Mesodermal cell (in vitro differentiated cells): ENCODE data around the gene MKRN1.

Source experiments
- H3K27ac ChIP-seq: 2 replicates; pipeline ENCODE4 v1.7.0; 2013; ENCODE audit warnings: mild to moderate bottlenecking, low read depth, low read length, moderate library complexity; ENCODE audit not compliant: severe bottlenecking
- H3K36me3 ChIP-seq: 2 replicates; pipeline ENCODE4 v1.7.1; 2013; ENCODE audit warnings: mild to moderate bottlenecking, low read length, moderate library complexity; ENCODE audit not compliant: control insufficient read depth, insufficient read depth
- H3K4me1 ChIP-seq: one replicate; pipeline ENCODE4 v1.7.1; 2013; ENCODE audit warnings: mild to moderate bottlenecking, low read length; ENCODE audit not compliant: insufficient read depth, control insufficient read depth, poor library complexity, severe bottlenecking
- H3K4me3 ChIP-seq: 2 replicates; pipeline ENCODE4 v1.7.0; 2013; ENCODE audit warnings: low read length, control low read depth, mild to moderate bottlenecking; ENCODE audit not compliant: insufficient read depth, poor library complexity, severe bottlenecking; ENCODE audit errors: extremely low read depth
- H3K9me3 ChIP-seq: 2 replicates; pipeline ENCODE4 v1.7.1; 2013; ENCODE audit warnings: mild to moderate bottlenecking, low read length, moderate library complexity; ENCODE audit not compliant: control insufficient read depth
- WGBS, 2 experiments: methylation state at CpG; one replicate each; pipeline ENCODE4 v1.1.5; 2013; ENCODE audit warnings: missing lambda C conversion rate in 2 of 2; ENCODE audit not compliant: insufficient coverage in 2 of 2; 5-methylcytosine and 5-hydroxymethylcytosine counted together

Gene MKRN1

GRCh38 chr7:140484951-140485499, 5.7 kb upstream of the MKRN1 start:
- Histone ChIP-seq H3K36me3 (no peaks in the 10 kb centered on the region), H3K27ac (peak overlapping the region; percentile 53), H3K9me3 (no peaks in the 10 kb centered on the region), H3K4me1 (peaks cover 11% of the 10 kb centered on the region), H3K4me3 (no peak overlapping the region)
- WGBS, 2 experiments = 69 to 71% methylated on average over 2 to 3 of the region's 5 CpGs

- Histone ChIP-seq H3K9me3 (no peaks in the 10 kb centered on the region), H3K27ac (no peak overlapping the region), H3K4me1 (peaks cover 11% of the 10 kb centered on the region), H3K36me3 (no peaks in the 10 kb centered on the region), H3K4me3 (no peak overlapping the region)
- 83 to 93% methylated on average over 1 to 2 of the region's 3 CpGs for WGBS, 2 experiments
Observed at GRCh38 chr7:140484479-140484878, 5.2 kb upstream of the MKRN1 start.

GRCh38 chr7:140479739-140480084, 407 bp upstream of the MKRN1 start:
- Histone ChIP-seq H3K9me3 (no peaks in the 10 kb centered on the region), H3K36me3 (no peaks in the 10 kb centered on the region), H3K27ac (no peak overlapping the region), H3K4me1 (peaks cover 4% of the 10 kb centered on the region), H3K4me3 (peak overlapping the region; percentile 95)
- WGBS, 2 experiments = 25% methylated on average over 2 of the region's 2 CpGs; no CpG with 5 or more reads in 1 of the 2 experiments

GRCh38 chr7:140478246-140479061, 851 bp downstream of the MKRN1 start:
- 0% methylated on average over 52 to 54 of the region's 69 CpGs for WGBS, 2 experiments

GRCh38 chr7:140476698-140477261, 2.5 kb downstream of the MKRN1 start:
- Histone ChIP-seq H3K27ac (no peak overlapping the region), H3K4me1 (peaks cover 3% of the 10 kb centered on the region), H3K36me3 (peaks cover 8% of the 10 kb centered on the region), H3K4me3 (peak overlapping the region; percentile 95), H3K9me3 (no peaks in the 10 kb centered on the region)
- 88 to 92% methylated on average over 8 to 10 of the region's 11 CpGs for WGBS, 2 experiments

More at GRCh38 chr7:140478246-140479061, 851 bp downstream of the MKRN1 start:
- Histone ChIP-seq H3K4me1 (peaks cover 3% of the 10 kb centered on the region), H3K9me3 (no peaks in the 10 kb centered on the region), H3K4me3 (peak overlapping the region; percentile 95), H3K36me3 (no peaks in the 10 kb centered on the region), H3K27ac (peak overlapping the region; percentile 90)

GRCh38 chr7:140475747-140476333, 3.5 kb downstream of the MKRN1 start:
- Histone ChIP-seq H3K9me3 (no peaks in the 10 kb centered on the region), H3K27ac (no peak overlapping the region), H3K4me3 (no peak overlapping the region), H3K36me3 (peaks cover 17% of the 10 kb centered on the region), H3K4me1 (peaks cover 3% of the 10 kb centered on the region)
- no CpG with 5 or more reads among the region's 2 CpGs for WGBS, 2 experiments

GRCh38 chr7:140463111-140463510, 16.2 kb downstream of the MKRN1 start:
- no peak overlapping the region for H3K4me3 ChIP-seq
- WGBS, 2 experiments = 100% methylated on average over 1 of the region's 2 CpGs
- H3K4me1 ChIP-seq = no peaks in the 10 kb centered on the region
- H3K36me3 ChIP-seq = peaks cover 85% of the 10 kb centered on the region
- no peaks in the 10 kb centered on the region for H3K9me3 ChIP-seq
- no peak overlapping the region for H3K27ac ChIP-seq

GRCh38 chr7:140458916-140459315, 20.4 kb downstream of the MKRN1 start:
- Histone ChIP-seq H3K4me1 (no peaks in the 10 kb centered on the region), H3K9me3 (no peaks in the 10 kb centered on the region), H3K36me3 (peaks cover 84% of the 10 kb centered on the region), H3K4me3 (no peak overlapping the region), H3K27ac (no peak overlapping the region)
- 64 to 86% methylated on average over 3 to 6 of the region's 8 CpGs for WGBS, 2 experiments

GRCh38 chr7:140458201-140458600, 21.1 kb downstream of the MKRN1 start:
- Histone ChIP-seq H3K9me3 (no peaks in the 10 kb centered on the region), H3K4me1 (no peaks in the 10 kb centered on the region), H3K4me3 (no peak overlapping the region), H3K36me3 (peaks cover 85% of the 10 kb centered on the region), H3K27ac (no peak overlapping the region)
- WGBS, 2 experiments = no CpG with 5 or more reads among the region's 3 CpGs

- 97 to 100% methylated on average over 2 to 5 of the region's 9 CpGs for WGBS, 2 experiments
- H3K4me1 ChIP-seq = no peaks in the 10 kb centered on the region
- H3K27ac ChIP-seq = no peak overlapping the region
- H3K4me3 ChIP-seq = no peak overlapping the region
- H3K36me3 ChIP-seq = peaks cover 82% of the 10 kb centered on the region
- no peaks in the 10 kb centered on the region for H3K9me3 ChIP-seq
Observed at GRCh38 chr7:140456551-140457051, 22.7 kb downstream of the MKRN1 start.
